T-helper 17 cell (primary cell): ENCODE data around the gene ZHX3. TPM values are rescaled to one million over a fixed set of nuclear protein-coding genes. Genes with fewer than 3 reads are reported as not detected.

Experiments
- ATAC-seq: fragments of 150-1000 bp; cut with Tn5 transposase; 2 replicates; pipeline ENCODE4 v1.10.0; 2021; ENCODE audit warnings: mild to moderate bottlenecking, moderate library complexity
- DNase-seq, 3 donors: peaks; one replicate each; pipeline versions ENCODE4 v3.0.0 to v3.0.0-alpha.2; 2020 to 2021
- H3K9me3 ChIP-seq: one replicate; pipeline ENCODE4 v1.7.0; 2013; ENCODE audit warnings: low read length, mild to moderate bottlenecking; ENCODE audit not compliant: control insufficient read depth, poor library complexity, severe bottlenecking
- H3K27ac Mint-ChIP-seq: one replicate; pipeline ENCODE4 v1.8.0; 2022; ENCODE audit warnings: mild to moderate bottlenecking, moderate library complexity, mixed read lengths
- H3K27me3 Mint-ChIP-seq: one replicate; pipeline ENCODE4 v1.8.0; 2022; ENCODE audit warnings: mixed read lengths
- H3K36me3 Mint-ChIP-seq: one replicate; pipeline ENCODE4 v1.8.0; 2022; ENCODE audit warnings: low read depth, mixed read lengths
- H3K4me1 Mint-ChIP-seq: one replicate; pipeline ENCODE4 v1.8.0; 2022; ENCODE audit warnings: mild to moderate bottlenecking, mixed read lengths
- H3K4me3 Mint-ChIP-seq: one replicate; pipeline ENCODE4 v1.8.0; 2022; ENCODE audit warnings: mild to moderate bottlenecking, moderate library complexity, mixed read lengths
- total RNA-seq, 4 donors: library from RNA in 2 of 4; stranded (reverse) in 2 of 4; gene quantifications; one replicate each; pipeline ENCODE4 v1.2.3 and lab custom pipeline; 2022 to 2026

The ZHX3 gene
- total RNA-seq, 2 donors from 2014 or later, result 4.1 to 4.9 TPM

DNA sequence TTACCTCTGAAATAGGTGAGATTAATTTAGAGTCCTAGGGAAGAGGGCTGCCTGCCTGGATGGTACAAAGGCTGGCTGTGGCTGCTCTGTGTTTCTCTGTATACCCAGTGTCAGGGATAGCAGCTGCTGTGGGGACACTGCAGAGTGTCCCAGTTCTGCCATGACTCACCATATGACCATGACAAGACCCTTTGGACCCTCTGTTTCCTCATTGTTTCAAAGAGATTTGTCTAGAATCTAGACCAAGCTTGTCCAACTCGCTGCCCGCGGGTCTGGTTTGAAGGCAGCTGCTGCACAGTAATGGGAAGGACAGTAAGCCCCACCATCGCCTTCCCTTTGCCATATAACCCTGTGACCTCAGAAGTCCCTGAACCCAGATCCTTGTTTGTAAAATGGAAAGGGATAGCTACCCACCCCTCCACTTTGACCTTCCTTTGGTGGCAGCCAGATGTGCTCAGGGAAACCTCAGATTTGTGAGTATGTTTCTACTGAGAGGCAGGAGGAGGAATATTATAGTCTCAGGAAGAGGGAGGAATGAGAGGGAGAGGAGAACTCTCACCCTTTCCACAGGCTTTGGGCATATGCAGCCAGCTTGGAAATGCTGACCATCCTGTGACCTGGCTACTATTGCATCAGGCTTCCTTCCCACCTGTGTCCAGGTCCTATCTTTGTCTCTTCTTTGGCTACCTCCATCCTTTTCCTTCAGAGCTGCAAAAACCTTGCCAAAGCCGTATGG lies 166.2 kb downstream of the ZHX3 start:
- ATAC-seq, result no peak

DNA sequence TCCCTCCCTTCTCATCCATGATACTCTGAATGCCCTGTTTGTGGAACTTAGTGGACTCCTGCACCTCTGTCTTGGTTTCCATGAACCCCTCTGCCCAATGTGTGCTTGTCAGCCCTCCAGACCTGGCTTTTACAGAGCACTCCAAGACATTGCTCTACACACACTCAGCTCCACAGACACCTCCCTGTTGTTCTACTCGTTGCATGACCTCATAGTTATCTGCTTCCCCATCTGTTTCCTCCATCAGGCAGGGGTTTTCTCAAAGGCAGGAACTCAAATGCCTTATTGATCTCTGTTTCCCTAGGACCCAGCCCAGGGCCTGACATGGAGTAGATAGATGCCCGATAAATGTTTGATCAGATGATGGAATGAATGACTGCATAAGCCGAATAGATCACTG lies 166.9 kb downstream of the ZHX3 start:
- Mint-ChIP-seq H3K36me3 (peaks cover 3% of the 10 kb centered on the region), H3K27me3 (no peaks in the 10 kb centered on the region), H3K27ac (peak overlapping the region; percentile 96), H3K4me3 (peak overlapping the region; percentile 82), H3K4me1 (peaks cover 81% of the 10 kb centered on the region)
- no peaks in the 10 kb centered on the region for H3K9me3 ChIP-seq
- DNase-seq (peak in 1 of 3 donors; percentile 19), ATAC-seq (peak; percentile 90)

More for the DNA sequence above, 166.2 kb downstream of the ZHX3 start:
- peaks cover 3% of the 10 kb centered on the region for H3K36me3 Mint-ChIP-seq
- peak overlapping the region; percentile 96 for H3K27ac Mint-ChIP-seq
- H3K27me3 Mint-ChIP-seq, result no peaks in the 10 kb centered on the region
- peaks cover 80% of the 10 kb centered on the region for H3K4me1 Mint-ChIP-seq
- no peak for DNase-seq
- peak overlapping the region; percentile 82 for H3K4me3 Mint-ChIP-seq
- no peaks in the 10 kb centered on the region for H3K9me3 ChIP-seq

GRCh38 chr20:41148942-41149341 lies 168.6 kb downstream of the ZHX3 start:
- Mint-ChIP-seq H3K27me3 (no peaks in the 10 kb centered on the region), H3K4me1 (peaks cover 83% of the 10 kb centered on the region), H3K27ac (peak overlapping the region; percentile 96), H3K4me3 (peak overlapping the region; percentile 82), H3K36me3 (peaks cover 3% of the 10 kb centered on the region)
- H3K9me3 ChIP-seq, result no peaks in the 10 kb centered on the region
- ATAC-seq (no peak), DNase-seq (no peak)

- H3K36me3 Mint-ChIP-seq, result peaks cover 3% of the 10 kb centered on the region
- ATAC-seq, result no peak
- no peak for DNase-seq
Measured at GRCh38 chr20:41147767-41148191, 169.8 kb downstream of the ZHX3 start.

GRCh38 chr20:41145821-41146620 lies 171.5 kb downstream of the ZHX3 start:
- ATAC-seq (no peak), DNase-seq (no peak)
- Mint-ChIP-seq H3K4me3 (peak overlapping the region; percentile 98), H3K4me1 (peaks cover 87% of the 10 kb centered on the region), H3K27ac (peak overlapping the region; percentile 96), H3K27me3 (no peaks in the 10 kb centered on the region), H3K36me3 (peaks cover 5% of the 10 kb centered on the region)
- H3K9me3 ChIP-seq, result no peaks in the 10 kb centered on the region

More at GRCh38 chr20:41147767-41148191, 169.8 kb downstream of the ZHX3 start:
- Mint-ChIP-seq H3K4me1 (peaks cover 84% of the 10 kb centered on the region), H3K4me3 (peak overlapping the region; percentile 41), H3K27ac (peak overlapping the region; percentile 96), H3K27me3 (no peaks in the 10 kb centered on the region)
- H3K9me3 ChIP-seq, result no peaks in the 10 kb centered on the region

DNA sequence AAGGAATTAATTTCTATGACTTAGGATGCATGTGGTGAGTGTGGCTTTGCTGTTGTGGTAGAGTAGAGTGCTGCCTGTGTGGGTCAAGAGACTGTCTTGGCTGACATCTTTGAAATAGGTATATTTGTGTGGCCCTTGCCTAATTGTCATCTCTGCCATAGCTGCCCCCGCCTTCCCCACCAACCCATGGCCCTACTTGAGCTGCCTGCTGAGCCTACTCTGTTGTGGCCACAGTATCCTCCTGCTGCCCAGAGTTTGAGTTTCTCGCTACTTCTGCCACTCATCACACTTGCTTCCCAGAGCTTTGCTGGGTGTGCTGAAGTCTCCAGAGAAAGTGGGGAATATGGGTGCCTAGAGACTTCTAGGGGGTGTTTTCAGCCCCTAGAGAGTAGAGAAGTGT lies 172.2 kb downstream of the ZHX3 start:
- no peak for DNase-seq
- peak overlapping the region; percentile 98 for H3K4me3 Mint-ChIP-seq

DNA sequence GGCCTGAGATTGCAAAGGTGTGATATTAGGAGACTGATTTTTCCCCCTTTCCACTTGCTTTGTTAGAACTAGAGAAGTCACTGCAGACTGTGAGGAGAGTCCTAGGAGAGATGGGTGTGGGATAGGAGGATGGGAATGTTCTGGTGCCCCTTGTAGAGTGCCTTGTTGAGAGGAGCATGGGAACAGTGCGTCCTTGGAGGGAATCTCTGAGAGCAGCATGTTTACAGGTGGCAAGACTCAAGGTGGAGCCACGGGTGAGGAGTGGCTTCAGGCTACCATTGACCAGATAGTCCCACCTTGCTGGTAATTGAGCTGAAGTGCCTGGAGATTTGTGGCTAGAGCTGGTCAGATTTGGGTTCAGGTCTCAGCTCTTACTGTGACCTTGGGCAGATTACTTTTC lies 174.2 kb downstream of the ZHX3 start:
- H3K4me1 Mint-ChIP-seq, result peaks cover 89% of the 10 kb centered on the region
- DNase-seq (no peak), ATAC-seq (no peak)
- H3K36me3 Mint-ChIP-seq, result peaks cover 8% of the 10 kb centered on the region
- no peaks in the 10 kb centered on the region for H3K9me3 ChIP-seq
- peak overlapping the region; percentile 96 for H3K27ac Mint-ChIP-seq
- no peaks in the 10 kb centered on the region for H3K27me3 Mint-ChIP-seq
- peak overlapping the region; percentile 98 for H3K4me3 Mint-ChIP-seq

More for the DNA sequence above, 172.2 kb downstream of the ZHX3 start:
- Mint-ChIP-seq H3K27me3 (no peaks in the 10 kb centered on the region), H3K27ac (peak overlapping the region; percentile 96), H3K36me3 (peaks cover 5% of the 10 kb centered on the region), H3K4me1 (peaks cover 87% of the 10 kb centered on the region)
- H3K9me3 ChIP-seq, result no peaks in the 10 kb centered on the region
- ATAC-seq, result no peak

DNA sequence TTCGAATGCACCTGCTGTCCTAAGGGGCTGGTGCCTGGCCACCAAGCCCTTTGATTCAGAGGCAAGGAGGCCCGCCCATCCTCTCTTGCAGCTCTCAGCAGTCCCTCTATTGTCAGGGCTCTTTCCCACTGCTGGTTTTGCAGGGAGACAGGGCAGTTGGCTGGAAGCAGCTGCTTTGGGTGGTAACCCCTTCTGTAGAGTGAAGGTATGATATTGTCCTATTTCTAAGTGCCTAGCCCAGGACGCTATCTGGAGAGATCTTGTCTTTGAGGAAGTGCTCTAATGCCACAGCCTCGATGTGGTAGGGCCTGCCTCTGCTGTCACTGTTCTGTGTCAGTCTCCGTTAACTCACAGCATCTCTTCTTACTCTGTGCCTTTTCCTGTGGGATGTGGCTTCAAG lies 174.6 kb downstream of the ZHX3 start:
- H3K36me3 Mint-ChIP-seq, result peaks cover 8% of the 10 kb centered on the region
- H3K27ac Mint-ChIP-seq, result peak overlapping the region; percentile 96
- ATAC-seq, result peak; percentile 74

DNA sequence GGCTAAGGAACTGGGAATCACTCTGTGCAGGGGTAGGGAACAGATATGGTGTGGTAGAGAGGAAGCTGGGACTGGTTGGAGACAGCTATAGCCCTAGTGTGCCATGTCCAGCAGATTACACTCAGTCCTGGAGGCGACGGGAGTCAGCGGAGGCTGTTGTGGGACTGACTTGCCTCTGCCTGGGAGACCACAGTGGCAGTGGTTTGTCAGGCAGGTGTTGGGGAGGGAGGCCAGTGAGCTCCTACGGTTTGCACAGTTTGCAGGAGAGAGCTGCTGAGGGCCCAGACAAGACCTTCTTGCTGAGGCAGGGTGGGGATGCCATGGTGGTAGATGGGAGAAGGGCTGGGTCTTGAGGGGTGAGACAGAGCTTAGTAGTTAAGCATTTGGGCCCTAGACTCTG lies 175.3 kb downstream of the ZHX3 start:
- DNase-seq (no peak), ATAC-seq (no peak)
- H3K36me3 Mint-ChIP-seq, result peaks cover 8% of the 10 kb centered on the region
- H3K27ac Mint-ChIP-seq, result peak overlapping the region; percentile 96
- H3K27me3 Mint-ChIP-seq, result no peaks in the 10 kb centered on the region
- H3K9me3 ChIP-seq, result no peaks in the 10 kb centered on the region
- peak overlapping the region; percentile 98 for H3K4me3 Mint-ChIP-seq
- peaks cover 80% of the 10 kb centered on the region for H3K4me1 Mint-ChIP-seq

More for the DNA sequence above, 174.6 kb downstream of the ZHX3 start:
- peak overlapping the region; percentile 98 for H3K4me3 Mint-ChIP-seq
- peak in 2 of 3 donors; percentile 30 to 35 for DNase-seq
- peaks cover 85% of the 10 kb centered on the region for H3K4me1 Mint-ChIP-seq
- H3K27me3 Mint-ChIP-seq, result no peaks in the 10 kb centered on the region
- H3K9me3 ChIP-seq, result no peaks in the 10 kb centered on the region

GRCh38 chr20:41141153-41141815 lies 176.2 kb downstream of the ZHX3 start:
- Mint-ChIP-seq H3K4me1 (peaks cover 74% of the 10 kb centered on the region), H3K36me3 (peaks cover 9% of the 10 kb centered on the region), H3K27ac (peak overlapping the region; percentile 96), H3K27me3 (no peaks in the 10 kb centered on the region), H3K4me3 (peak overlapping the region; percentile 98)
- H3K9me3 ChIP-seq, result no peaks in the 10 kb centered on the region
- DNase-seq (no peak), ATAC-seq (no peak)

DNA sequence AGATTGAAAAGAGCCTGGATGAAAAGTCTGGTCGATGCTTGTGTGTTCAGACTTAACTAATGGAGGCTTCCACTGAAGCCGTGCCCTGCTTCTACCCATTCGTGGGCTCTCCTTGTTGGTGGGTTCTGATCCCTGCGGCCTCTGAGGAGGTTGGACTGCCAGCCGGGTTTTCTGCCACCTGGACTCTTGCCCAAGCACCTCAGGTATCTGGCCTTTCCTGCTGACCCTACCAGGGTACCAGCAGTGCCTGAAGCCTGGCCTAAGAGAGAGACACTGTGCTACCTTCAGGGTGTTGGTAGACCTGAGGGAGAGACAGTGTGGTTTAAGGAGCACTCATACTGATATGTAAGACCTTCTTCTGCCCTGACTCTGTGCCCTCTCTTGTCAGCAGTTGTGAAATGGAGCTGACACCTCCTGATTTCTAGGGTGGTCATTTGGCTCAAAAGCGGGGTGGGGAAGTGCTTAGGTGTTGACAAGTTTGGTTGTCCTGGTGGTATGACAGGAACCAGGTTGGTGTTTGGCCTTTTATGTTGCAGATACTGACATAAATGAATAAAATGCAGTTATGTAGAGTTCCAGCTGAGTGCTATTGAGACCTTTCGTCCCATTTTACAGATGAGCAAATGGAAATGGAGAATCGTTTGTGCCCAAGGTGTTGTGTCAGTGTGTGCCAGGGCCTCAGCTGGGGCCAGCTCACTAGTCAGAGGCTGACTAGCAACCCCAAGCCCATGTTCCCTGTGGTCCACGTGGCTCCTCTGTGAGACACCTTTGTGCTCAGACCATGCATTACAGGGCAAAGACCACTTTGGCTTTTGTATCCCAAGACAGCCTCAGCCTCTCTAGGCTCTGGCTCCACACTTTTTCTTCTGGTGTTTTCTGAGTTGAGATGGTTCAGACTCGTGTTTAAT lies 177.1 kb downstream of the ZHX3 start:
- no peaks in the 10 kb centered on the region for H3K9me3 ChIP-seq
- Mint-ChIP-seq H3K27ac (peak overlapping the region; percentile 96), H3K4me3 (peak overlapping the region; percentile 98), H3K36me3 (peaks cover 10% of the 10 kb centered on the region), H3K27me3 (no peaks in the 10 kb centered on the region), H3K4me1 (peaks cover 74% of the 10 kb centered on the region)
- DNase-seq, result no peak
- ATAC-seq, result no peak
